ENCODE results near the gene ELOVL1.

ELOVL1 gene

DNA sequence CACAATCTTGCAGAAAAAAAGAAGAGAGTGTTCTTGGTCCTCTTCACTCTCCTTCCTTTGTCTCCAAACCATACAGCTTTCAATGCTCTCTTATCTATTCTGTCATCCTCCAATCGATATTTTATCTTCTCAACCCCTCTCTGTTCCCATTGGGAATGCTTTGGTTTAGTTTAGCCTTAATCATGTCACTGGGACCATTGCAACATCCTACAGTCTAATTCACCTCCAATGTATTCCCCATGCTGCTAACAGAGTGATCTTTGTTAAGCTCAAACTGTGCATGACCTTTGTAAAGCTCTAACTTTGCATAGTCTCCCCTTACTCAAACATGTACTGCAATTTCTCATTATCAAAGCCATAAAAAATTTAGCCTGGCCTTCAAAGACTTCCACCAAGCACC, 27.3 kb downstream of the ELOVL1 start:
- TF ChIP-seq, protein P1, sequence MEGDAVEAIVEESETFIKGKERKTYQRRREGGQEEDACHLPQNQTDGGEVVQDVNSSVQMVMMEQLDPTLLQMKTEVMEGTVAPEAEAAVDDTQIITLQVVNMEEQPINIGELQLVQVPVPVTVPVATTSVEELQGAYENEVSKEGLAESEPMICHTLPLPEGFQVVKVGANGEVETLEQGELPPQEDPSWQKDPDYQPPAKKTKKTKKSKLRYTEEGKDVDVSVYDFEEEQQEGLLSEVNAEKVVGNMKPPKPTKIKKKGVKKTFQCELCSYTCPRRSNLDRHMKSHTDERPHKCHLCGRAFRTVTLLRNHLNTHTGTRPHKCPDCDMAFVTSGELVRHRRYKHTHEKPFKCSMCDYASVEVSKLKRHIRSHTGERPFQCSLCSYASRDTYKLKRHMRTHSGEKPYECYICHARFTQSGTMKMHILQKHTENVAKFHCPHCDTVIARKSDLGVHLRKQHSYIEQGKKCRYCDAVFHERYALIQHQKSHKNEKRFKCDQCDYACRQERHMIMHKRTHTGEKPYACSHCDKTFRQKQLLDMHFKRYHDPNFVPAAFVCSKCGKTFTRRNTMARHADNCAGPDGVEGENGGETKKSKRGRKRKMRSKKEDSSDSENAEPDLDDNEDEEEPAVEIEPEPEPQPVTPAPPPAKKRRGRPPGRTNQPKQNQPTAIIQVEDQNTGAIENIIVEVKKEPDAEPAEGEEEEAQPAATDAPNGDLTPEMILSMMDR (IDR thresholded peaks at IDR 0.05), result no peak

GRCh38 chr1:43339584-43340232, 28.1 kb downstream of the ELOVL1 start:
- TF ChIP-seq, protein P1 (IDR thresholded peaks at IDR 0.05), result no peak

- TF ChIP-seq, protein P1 (IDR thresholded peaks at IDR 0.05), result no peak
Measured at GRCh38 chr1:43338001-43338400, 29.8 kb downstream of the ELOVL1 start.

GRCh38 chr1:43337588-43337987, 30.2 kb downstream of the ELOVL1 start, which contains the start of gene MPL:
TSS of gene MPL (plus strand) at chr1:43337818. CDS start at chr1:43337849, 31 bp downstream.
- TF ChIP-seq, protein P1 (IDR thresholded peaks at IDR 0.05), result no peak

DNA sequence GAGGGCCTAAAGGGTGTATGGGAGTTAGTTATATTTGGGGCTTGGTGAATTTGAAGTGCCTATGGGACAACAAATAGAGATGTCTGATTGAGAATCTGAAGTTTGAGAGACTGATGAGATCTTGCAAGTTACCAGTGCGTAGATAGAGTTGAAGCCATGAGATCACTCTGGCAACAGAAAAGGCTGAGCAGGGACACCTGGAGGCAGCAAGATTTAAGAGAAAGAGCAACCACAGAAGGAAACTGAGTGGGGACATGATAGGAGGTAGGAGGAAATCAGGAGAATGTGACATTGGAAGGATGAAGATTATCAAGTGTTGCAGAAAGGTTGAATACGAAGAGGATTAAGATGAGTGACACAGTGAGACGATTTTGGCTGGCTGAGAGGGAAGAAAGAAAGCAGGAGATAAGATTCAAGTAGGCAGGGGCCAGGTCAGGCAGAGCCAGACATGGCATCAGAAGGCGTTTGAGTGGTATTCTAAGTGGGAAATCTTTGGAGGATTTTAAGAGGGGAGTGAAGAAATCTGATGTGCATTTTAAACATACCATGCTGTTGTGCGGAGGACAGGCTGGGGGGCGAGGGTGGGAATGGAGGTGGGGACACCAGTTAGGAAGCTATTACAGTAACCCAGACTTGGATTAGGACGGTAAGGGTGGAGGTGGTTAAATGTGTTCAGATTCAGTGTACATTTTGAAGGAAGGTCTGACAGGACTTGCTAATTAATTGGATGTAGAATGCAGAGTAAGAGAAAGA, 33.2 kb downstream of the ELOVL1 start:
- TF ChIP-seq, protein P1 (IDR thresholded peaks at IDR 0.05), result no peak

DNA sequence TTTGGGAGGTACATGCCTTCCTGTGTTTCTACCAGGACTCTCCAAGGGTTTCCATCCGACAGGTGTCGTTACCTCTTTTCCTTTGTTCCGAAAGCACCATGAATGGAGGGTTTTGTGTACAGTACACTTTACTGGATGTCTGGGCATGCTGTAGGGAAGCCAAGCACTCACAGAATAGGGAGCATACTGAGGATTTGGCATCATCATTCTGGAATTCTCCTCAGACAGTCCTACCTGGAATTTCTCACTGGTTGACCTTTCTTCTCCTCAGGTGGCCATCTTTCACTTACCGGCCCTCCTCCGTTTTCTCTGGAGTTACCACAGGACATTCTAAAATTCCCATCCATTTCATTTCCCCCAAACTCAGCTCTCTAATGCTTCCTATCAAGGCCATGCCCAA, 36.1 kb downstream of the ELOVL1 start:
- TF ChIP-seq, protein P1 (IDR thresholded peaks at IDR 0.05), result no peak

DNA sequence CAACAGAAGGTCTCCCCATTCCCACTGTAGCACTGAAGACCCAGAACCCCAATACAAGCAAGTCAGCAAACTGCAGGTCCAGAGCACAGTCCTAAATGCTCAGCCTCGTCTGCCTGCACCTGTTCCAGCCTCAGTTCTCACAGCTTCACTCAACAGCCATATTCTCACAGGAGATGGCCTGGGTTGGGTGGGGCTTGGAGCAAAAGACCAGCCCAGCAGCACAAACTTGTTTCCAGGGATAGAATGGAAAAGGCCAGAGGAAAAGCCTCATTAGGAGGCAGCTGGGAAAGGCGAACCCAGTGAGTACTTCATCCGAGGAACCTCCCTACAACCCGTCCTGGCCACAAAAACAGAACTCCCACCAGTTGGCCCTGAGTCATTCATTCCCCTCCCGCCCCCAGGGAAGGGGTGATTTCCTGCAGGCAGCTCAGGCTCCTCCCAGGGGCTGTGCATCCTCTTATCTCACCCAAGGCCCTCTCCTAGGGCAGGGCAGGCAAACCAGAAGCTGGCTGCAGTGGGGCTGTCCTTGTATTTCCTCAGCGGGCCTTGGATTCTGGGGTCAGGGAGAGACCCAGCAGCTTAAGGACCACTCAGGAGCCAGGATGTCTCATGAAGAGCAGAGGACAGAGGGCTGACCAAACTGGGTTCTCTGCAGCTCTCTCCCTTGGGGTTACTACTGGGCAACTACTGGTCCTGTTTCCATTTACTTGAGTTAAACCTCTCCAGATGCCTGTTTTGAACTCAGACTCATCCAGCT, 37.6 kb downstream of the ELOVL1 start:
- TF ChIP-seq, protein P1 (IDR thresholded peaks at IDR 0.05), result no peak
